Liver (tissue), 9 donors: Measurements from ENCODE around the gene KLHDC9. TPM values are rescaled to one million over a fixed set of nuclear protein-coding genes. Genes with fewer than 3 reads are reported as not detected.

Experiments
- DNase-seq: peaks from one replicate; pipeline ENCODE4 v3.0.0-alpha.2; 2017; ENCODE audit warnings: low spot score
- H3K27ac ChIP-seq, 2 donors: one replicate each; pipeline ENCODE4 v1.7.0; 2013; ENCODE audit warnings: inconsistent platforms in 2 of 2, low read length in 2 of 2, control low read depth in 1 of 2, low read depth in 1 of 2, mild to moderate bottlenecking in 1 of 2
- H3K27me3 ChIP-seq, 4 donors: one replicate each; pipeline versions ENCODE4 v1.6.1 to v1.7.0; 2013; ENCODE audit warnings: low read length in 3 of 4, inconsistent platforms in 1 of 4, mild to moderate bottlenecking in 1 of 4, moderate library complexity in 1 of 4; ENCODE audit not compliant: control insufficient read depth in 4 of 4, insufficient read depth in 4 of 4
- H3K36me3 ChIP-seq, 4 donors: one replicate each; pipeline versions ENCODE4 v1.6.1 to v1.7.0; 2013; ENCODE audit warnings: low read length in 3 of 4, mild to moderate bottlenecking in 3 of 4, low read depth in 1 of 4, moderate library complexity in 1 of 4; ENCODE audit not compliant: control insufficient read depth in 4 of 4, insufficient read depth in 3 of 4
- H3K4me1 ChIP-seq, 4 donors: one replicate each; pipeline versions ENCODE4 v1.6.1 to v1.7.0; 2013; ENCODE audit warnings: low read length in 3 of 4, mild to moderate bottlenecking in 3 of 4, moderate library complexity in 1 of 4; ENCODE audit not compliant: control insufficient read depth in 4 of 4, insufficient read depth in 4 of 4
- H3K4me3 ChIP-seq, 3 donors: one replicate each; pipeline versions ENCODE4 v1.6.1 to v1.7.0; 2013; ENCODE audit warnings: low read length in 3 of 3, control low read depth in 1 of 3, low read depth in 1 of 3, mild to moderate bottlenecking in 1 of 3
- H3K9ac ChIP-seq, 2 donors: one replicate each; pipeline ENCODE4 v1.7.0; 2013; ENCODE audit warnings: low read length in 2 of 2, mild to moderate bottlenecking in 2 of 2, moderate library complexity in 2 of 2, control low read depth in 1 of 2, low read depth in 1 of 2
- H3K9me3 ChIP-seq, 4 donors: one replicate each; pipeline versions ENCODE4 v1.6.1 to v1.7.0; 2013; ENCODE audit warnings: low read length in 3 of 4; ENCODE audit not compliant: control insufficient read depth in 4 of 4
- ATF3 ChIP-seq: IDR thresholded peaks from 2 replicates; pipeline ENCODE4 v1.6.1; 2016; ENCODE audit warnings: antibody characterized with exemption
- CTCF ChIP-seq: fragments of 150-350 bp; IDR thresholded peaks from 2 replicates; pipeline ENCODE4 v1.5.1; 2017; ENCODE audit warnings: improper control_type of control experiment, low read depth, low read length; ENCODE audit not compliant: missing input control
- EGR1 ChIP-seq, 2 donors: IDR thresholded peaks; 2 replicates each; pipeline ENCODE4 v1.6.1; 2016 to 2018; ENCODE audit warnings: antibody characterized with exemption in 2 of 2, low read depth in 2 of 2
- FOXA1 ChIP-seq: IDR thresholded peaks from 2 replicates; pipeline ENCODE4 v1.6.1; 2016; ENCODE audit warnings: antibody characterized with exemption
- FOXA2 ChIP-seq: IDR thresholded peaks from 2 replicates; pipeline ENCODE4 v1.6.1; 2016; ENCODE audit warnings: antibody characterized with exemption
- GABPA ChIP-seq, 2 donors: IDR thresholded peaks in 1 of 2; conservative IDR thresholded peaks in 1 of 2; 2 replicates each; pipeline ENCODE4 v1.6.1; 2016; ENCODE audit warnings: antibody characterized with exemption in 2 of 2, mild to moderate bottlenecking in 1 of 2, moderate library complexity in 1 of 2
- HNF4A ChIP-seq, 2 donors: conservative IDR thresholded peaks; 2 replicates each; pipeline ENCODE4 v1.6.1; 2016; ENCODE audit warnings: antibody characterized with exemption in 2 of 2, mild to moderate bottlenecking in 2 of 2
- HNF4G ChIP-seq: IDR thresholded peaks from 2 replicates; pipeline ENCODE4 v1.6.1; 2016; ENCODE audit warnings: antibody characterized with exemption
- JUND ChIP-seq, 2 donors: IDR thresholded peaks; 2 replicates each; pipeline ENCODE4 v1.6.1; 2016; ENCODE audit warnings: antibody characterized with exemption in 2 of 2
- MAX ChIP-seq: IDR thresholded peaks from 2 replicates; pipeline ENCODE4 v1.6.1; 2016; ENCODE audit warnings: antibody characterized with exemption
- NR2F2 ChIP-seq: IDR thresholded peaks from 2 replicates; pipeline ENCODE4 v1.6.1; 2016; ENCODE audit warnings: antibody characterized with exemption
- RAD21 ChIP-seq, 2 donors: IDR thresholded peaks; 2 replicates each; pipeline ENCODE4 v1.6.1; 2016; ENCODE audit warnings: antibody characterized with exemption in 2 of 2, mild to moderate bottlenecking in 2 of 2
- REST ChIP-seq: IDR thresholded peaks from 2 replicates; pipeline ENCODE4 v1.6.1; 2016; ENCODE audit warnings: antibody characterized with exemption, mild to moderate bottlenecking
- RXRA ChIP-seq, 2 donors: IDR thresholded peaks; 2 replicates each; pipeline ENCODE4 v1.6.1; 2017 to 2018; ENCODE audit warnings: antibody characterized with exemption in 2 of 2, mild to moderate bottlenecking in 1 of 2
- SP1 ChIP-seq: IDR thresholded peaks from 2 replicates; pipeline ENCODE4 v1.6.1; 2018; ENCODE audit warnings: antibody characterized with exemption, mild to moderate bottlenecking
- TAF1 ChIP-seq: conservative IDR thresholded peaks from 2 replicates; pipeline ENCODE4 v1.6.1; 2016; ENCODE audit warnings: antibody characterized with exemption, mild to moderate bottlenecking
- YY1 ChIP-seq: IDR thresholded peaks from 2 replicates; pipeline ENCODE4 v1.6.1; 2016; ENCODE audit warnings: antibody characterized with exemption, mild to moderate bottlenecking
- ZBTB33 ChIP-seq: IDR thresholded peaks from 2 replicates; pipeline ENCODE4 v1.6.1; 2016; ENCODE audit warnings: antibody characterized with exemption
- WGBS: extraction: QIAGEN DNeasy Blood & Tissue Kit; methylation state at CpG from one replicate; pipeline ENCODE4 v1.1.7; 2013; 5-methylcytosine and 5-hydroxymethylcytosine counted together
- polyA plus RNA-seq, 2 donors: library from polyadenylated mRNA; stranded (reverse) in 1 of 2; unstranded in 1 of 2; fragments of 200-250 nt in 1 of 2; fragments of >200 nt in 1 of 2; fragmentation: Nextera tagmentation in 1 of 2; extraction: Ambion mirVana in 1 of 2; gene quantifications; one replicate each; pipeline versions ENCODE4 v1.2.1 to v1.2.3, GENCODE V29; 2013 to 2015
- total RNA-seq, 2 donors: library from RNA; depleted of rRNA; stranded (reverse); fragments of >200 nt; gene quantifications; one replicate each; pipeline ENCODE4 v1.2.3, GENCODE V29; 2014
- donor health status: healthy.
- donor health status: healthy.
- donor health status: healthy.
- donor health status: healthy.
- donor health status: healthy.

The KLHDC9 gene
- total and polyA plus RNA-seq, 4 donors, result 1.9 to 3.3 (median 2.6) TPM

GRCh38 chr1:161076410-161076809 is 21.8 kb upstream of the KLHDC9 start (continued):
- TF ChIP-seq ZBTB33 (no peak), HNF4G (no peak), GABPA (IDR thresholded peaks at IDR 0.05 in 1 of 2, conservative IDR thresholded peaks at IDR 0.05 in 1 of 2) (no peak), TAF1 (no peak), SP1 (no peak)

DNA sequence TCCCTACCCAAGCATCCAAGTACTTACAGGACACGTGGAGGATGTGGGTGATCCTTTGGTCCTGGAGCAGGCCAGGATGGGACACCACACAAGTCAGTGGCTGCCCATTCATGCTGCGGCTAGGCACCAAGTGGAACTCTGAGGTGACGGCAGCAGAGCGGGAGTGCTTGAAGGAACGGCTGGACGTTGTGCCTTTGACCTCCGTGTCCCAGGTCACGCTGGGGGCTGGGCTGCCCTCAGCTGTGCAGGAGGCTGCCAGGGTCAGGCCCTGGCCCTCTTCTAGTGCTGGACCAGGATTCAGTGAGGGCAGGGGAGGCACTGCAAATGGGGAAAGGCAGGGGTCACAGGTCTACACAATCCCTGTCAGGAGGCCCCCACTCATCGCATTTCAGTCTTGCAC is 20.7 kb upstream of the KLHDC9 start:
- no peak for DNase-seq
- Histone ChIP-seq H3K9me3 (no peaks in the 10 kb centered on the region), H3K9ac (no peak overlapping the region), H3K4me3 (no peak overlapping the region), H3K27me3 (no peaks in the 10 kb centered on the region), H3K4me1 (no peaks in the 10 kb centered on the region), H3K27ac (no peak overlapping the region), H3K36me3 (no peaks in the 10 kb centered on the region)
- TF ChIP-seq SP1 (no peak), HNF4G (no peak)
- WGBS, result 73% methylated on average over 9 of the region's 9 CpGs

GRCh38 chr1:161079436-161080110 is 18.6 kb upstream of the KLHDC9 start:
- Histone ChIP-seq H3K4me1 (no peaks in the 10 kb centered on the region), H3K9ac (no peak overlapping the region), H3K27ac (no peak overlapping the region), H3K9me3 (no peaks in the 10 kb centered on the region), H3K36me3 (no peaks in the 10 kb centered on the region), H3K4me3 (no peak overlapping the region), H3K27me3 (no peaks in the 10 kb centered on the region)
- TF ChIP-seq TAF1 (no peak), GABPA (IDR thresholded peaks at IDR 0.05 in 1 of 2, conservative IDR thresholded peaks at IDR 0.05 in 1 of 2) (no peak), JUND (IDR thresholded peaks at IDR 0.05) (no peak), HNF4G (no peak), FOXA2 (no peak), NR2F2 (no peak), RAD21 (IDR thresholded peaks at IDR 0.05) (no peak), EGR1 (IDR thresholded peaks at IDR 0.05; ENCODE audit: low read depth in 2 of 2) (no peak), ZBTB33 (no peak), SP1 (no peak), HNF4A (conservative IDR thresholded peaks at IDR 0.05) (no peak), YY1 (no peak), CTCF (no peak), RXRA (IDR thresholded peaks at IDR 0.05) (no peak), REST (no peak), MAX (no peak), ATF3 (no peak), FOXA1 (no peak)
- DNase-seq, result no peak
- WGBS, result 66% methylated on average over 41 of the region's 41 CpGs
